ENCODE measurements around the gene SOX21.

The SOX21 gene

GRCh38 chr13:94677799-94678198, 34.5 kb downstream of the SOX21 start:
- Mint-ChIP-seq H3K27me3 (ENCODE audit: low read depth, poor library complexity) (peaks cover 45% of the 10 kb centered on the region), H3K4me1 (no peaks in the 10 kb centered on the region), H3K9me3 (no peaks in the 10 kb centered on the region), H3K4me3 (no peak overlapping the region), H3K27ac (no peak overlapping the region), H3K36me3 (ENCODE audit: low read depth) (no peaks in the 10 kb centered on the region)
- TF ChIP-seq, protein P1, sequence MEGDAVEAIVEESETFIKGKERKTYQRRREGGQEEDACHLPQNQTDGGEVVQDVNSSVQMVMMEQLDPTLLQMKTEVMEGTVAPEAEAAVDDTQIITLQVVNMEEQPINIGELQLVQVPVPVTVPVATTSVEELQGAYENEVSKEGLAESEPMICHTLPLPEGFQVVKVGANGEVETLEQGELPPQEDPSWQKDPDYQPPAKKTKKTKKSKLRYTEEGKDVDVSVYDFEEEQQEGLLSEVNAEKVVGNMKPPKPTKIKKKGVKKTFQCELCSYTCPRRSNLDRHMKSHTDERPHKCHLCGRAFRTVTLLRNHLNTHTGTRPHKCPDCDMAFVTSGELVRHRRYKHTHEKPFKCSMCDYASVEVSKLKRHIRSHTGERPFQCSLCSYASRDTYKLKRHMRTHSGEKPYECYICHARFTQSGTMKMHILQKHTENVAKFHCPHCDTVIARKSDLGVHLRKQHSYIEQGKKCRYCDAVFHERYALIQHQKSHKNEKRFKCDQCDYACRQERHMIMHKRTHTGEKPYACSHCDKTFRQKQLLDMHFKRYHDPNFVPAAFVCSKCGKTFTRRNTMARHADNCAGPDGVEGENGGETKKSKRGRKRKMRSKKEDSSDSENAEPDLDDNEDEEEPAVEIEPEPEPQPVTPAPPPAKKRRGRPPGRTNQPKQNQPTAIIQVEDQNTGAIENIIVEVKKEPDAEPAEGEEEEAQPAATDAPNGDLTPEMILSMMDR (IDR thresholded peaks at IDR 0.05), result no peak
- DNase-seq, result no peak

DNA sequence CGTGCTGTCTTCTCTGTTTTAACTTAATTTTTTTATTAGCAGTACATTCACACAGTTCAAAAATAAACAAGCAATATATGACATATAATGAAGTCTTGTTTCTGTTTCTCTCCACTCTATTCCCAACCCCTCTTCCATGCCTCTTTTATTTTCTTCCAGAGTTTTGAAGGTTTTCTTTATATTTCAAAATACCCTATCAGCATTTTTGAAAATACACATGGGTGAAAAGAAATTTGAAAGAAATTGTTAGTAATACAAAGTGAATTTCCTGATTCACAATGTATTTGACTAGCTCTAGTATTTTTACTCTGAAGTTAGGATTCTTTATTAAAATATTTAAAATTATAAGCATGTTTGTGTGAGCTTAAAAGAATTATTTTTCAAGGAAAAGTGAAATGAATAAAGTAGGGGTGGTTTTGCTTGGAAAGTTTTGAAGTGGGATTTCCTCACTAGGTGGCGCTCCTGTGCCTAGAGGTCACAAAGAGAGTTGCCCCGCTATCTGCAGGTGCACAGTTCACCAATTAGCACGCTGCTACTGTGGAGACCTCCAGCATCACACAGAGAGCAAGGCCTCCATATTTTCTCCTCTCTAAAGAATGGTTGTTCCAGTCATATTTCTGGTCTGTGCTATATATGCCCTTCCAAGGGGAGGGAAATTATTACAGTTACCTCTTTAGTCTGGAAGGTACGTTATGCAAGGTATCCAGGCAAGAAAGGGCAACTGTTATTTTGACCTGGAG, 37.6 kb downstream of the SOX21 start:
- Mint-ChIP-seq H3K4me1 (no peaks in the 10 kb centered on the region), H3K36me3 (ENCODE audit: low read depth) (no peaks in the 10 kb centered on the region), H3K27me3 (ENCODE audit: low read depth, poor library complexity) (peaks cover 50% of the 10 kb centered on the region), H3K4me3 (no peak overlapping the region), H3K9me3 (no peaks in the 10 kb centered on the region), H3K27ac (no peak overlapping the region)
- DNase-seq, result peak; percentile 75
- TF ChIP-seq, protein P1 (IDR thresholded peaks at IDR 0.05), result peak; percentile 72

- Mint-ChIP-seq H3K27ac (no peak overlapping the region), H3K36me3 (ENCODE audit: low read depth) (no peaks in the 10 kb centered on the region), H3K4me3 (no peak overlapping the region), H3K9me3 (no peaks in the 10 kb centered on the region), H3K27me3 (ENCODE audit: low read depth, poor library complexity) (peaks cover 43% of the 10 kb centered on the region), H3K4me1 (no peaks in the 10 kb centered on the region)
- no peak for DNase-seq
- TF ChIP-seq, protein P1 (IDR thresholded peaks at IDR 0.05), result no peak
Observed at GRCh38 chr13:94673851-94674250, 38.5 kb downstream of the SOX21 start.

- no peak overlapping the region for H3K4me3 Mint-ChIP-seq
- TF ChIP-seq, protein P1 (IDR thresholded peaks at IDR 0.05), result no peak
- H3K36me3 Mint-ChIP-seq (ENCODE audit: low read depth), result no peaks in the 10 kb centered on the region
- no peak for DNase-seq
- no peaks in the 10 kb centered on the region for H3K9me3 Mint-ChIP-seq
- no peak overlapping the region for H3K27ac Mint-ChIP-seq
- no peaks in the 10 kb centered on the region for H3K4me1 Mint-ChIP-seq
- H3K27me3 Mint-ChIP-seq (ENCODE audit: low read depth, poor library complexity), result peaks cover 36% of the 10 kb centered on the region
Observed at GRCh38 chr13:94672400-94672799, 39.9 kb downstream of the SOX21 start.

- Mint-ChIP-seq H3K4me1 (peaks cover 8% of the 10 kb centered on the region), H3K9me3 (no peaks in the 10 kb centered on the region), H3K36me3 (ENCODE audit: low read depth) (no peaks in the 10 kb centered on the region), H3K27me3 (ENCODE audit: low read depth, poor library complexity) (peaks cover 34% of the 10 kb centered on the region), H3K27ac (no peak overlapping the region), H3K4me3 (no peak overlapping the region)
- TF ChIP-seq, protein P1 (IDR thresholded peaks at IDR 0.05), result no peak
- DNase-seq, result no peak
Observed at GRCh38 chr13:94667190-94667589, 45.2 kb downstream of the SOX21 start.

DNA sequence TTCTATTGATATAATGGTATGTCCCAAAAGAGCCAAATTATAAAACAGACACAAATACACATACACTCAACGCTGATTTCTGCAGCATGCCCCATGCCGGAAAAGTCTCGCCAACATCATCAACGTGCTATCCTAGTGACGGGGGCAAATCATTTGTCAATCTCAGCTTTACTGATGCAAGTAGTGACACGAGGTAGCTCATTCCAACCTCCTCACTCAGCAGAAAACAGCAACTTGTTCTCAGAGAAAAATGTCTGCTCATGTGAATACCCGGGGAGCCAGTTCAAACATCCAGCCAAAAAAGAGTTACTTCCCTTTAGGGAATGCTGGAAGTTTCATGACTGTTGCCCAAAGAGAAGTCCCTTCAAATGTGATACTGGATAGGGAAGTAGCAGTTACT, 46.3 kb downstream of the SOX21 start:
- Mint-ChIP-seq H3K4me1 (peaks cover 18% of the 10 kb centered on the region), H3K27ac (no peak overlapping the region), H3K4me3 (no peak overlapping the region), H3K36me3 (ENCODE audit: low read depth) (no peaks in the 10 kb centered on the region), H3K9me3 (no peaks in the 10 kb centered on the region), H3K27me3 (ENCODE audit: low read depth, poor library complexity) (peaks cover 35% of the 10 kb centered on the region)
- DNase-seq, result no peak
- TF ChIP-seq, protein P1 (IDR thresholded peaks at IDR 0.05), result no peak
